ENCODE measurements around the gene MRPL27.

- TF ChIP-seq GATA3 (IDR thresholded peaks at IDR 0.05; ENCODE audit: low read depth, low read length) (no peak), GATA2 (IDR thresholded peaks at IDR 0.05; ENCODE audit: low read depth, low read length) (no peak)
Observed at GRCh38 chr17:50358177-50358576, 14.8 kb downstream of the MRPL27 start.
